CD4-positive, alpha-beta T cell (primary cell): ENCODE results near the gene PIANP. TPM values are rescaled to one million over a fixed set of nuclear protein-coding genes. Genes with fewer than 3 reads are reported as not detected.
A peak's percentile ranks its signal among the peaks of the same experiment; 100 is the strongest.

ENCODE experiments used
- ATAC-seq: fragments of 200-7000 bp; cut with Tn5 transposase; one replicate; pipeline ENCODE4 v1.10.0; 2022; ENCODE audit warnings: mild to moderate bottlenecking; ENCODE audit not compliant: poor library complexity
- CTCF ChIA-PET: fragments of 350-600 bp; sonication (Branson Sonifier 250); formaldehyde crosslinking; loops from one replicate; lab custom pipeline; 2021; ENCODE audit warnings: antibody characterized with exemption, inconsistent platforms; lab: Charles Lee
- POLR2A ChIA-PET: fragments of 350-600 bp; sonication (Branson Sonifier 250); formaldehyde crosslinking; loops from one replicate; lab custom pipeline; 2021; ENCODE audit warnings: antibody characterized with exemption, inconsistent platforms; lab: Charles Lee
- DNase-seq, 14 experiments: peaks; one replicate each; pipeline ENCODE4 v3.0.0-alpha.2; 2013 to 2020; ENCODE audit warnings: mixed read lengths in 2 of 14
- H3K27ac ChIP-seq, 2 donors: one replicate each; pipeline versions ENCODE4 v1.5.1 to v1.7.0; 2013; ENCODE audit warnings: low read length in 2 of 2, low read depth in 1 of 2, mild to moderate bottlenecking in 1 of 2
- H3K27me3 ChIP-seq, 2 experiments: 1 replicate in 1 of 2; 2 replicates in 1 of 2; pipeline versions ENCODE4 v1.6.1 to v1.7.0; 2013; ENCODE audit warnings: low read length in 2 of 2, control low read depth in 1 of 2, mild to moderate bottlenecking in 1 of 2, moderate library complexity in 1 of 2; ENCODE audit not compliant: insufficient read depth in 2 of 2, control insufficient read depth in 1 of 2
- H3K36me3 ChIP-seq: one replicate; pipeline ENCODE4 v1.6.1; 2013; ENCODE audit warnings: low read length, control low read depth; ENCODE audit not compliant: insufficient read depth
- H3K4me1 ChIP-seq: one replicate; pipeline ENCODE4 v1.6.1; 2013; ENCODE audit warnings: low read length, control low read depth; ENCODE audit not compliant: insufficient read depth
- H3K4me3 ChIP-seq: one replicate; pipeline ENCODE4 v1.5.1; 2013; ENCODE audit warnings: mild to moderate bottlenecking, low read length, moderate library complexity
- H3K9me3 ChIP-seq, 2 experiments: 1 replicate in 1 of 2; 2 replicates in 1 of 2; pipeline versions ENCODE4 v1.6.1 to v1.7.0; 2013; ENCODE audit warnings: low read length in 2 of 2, mild to moderate bottlenecking in 2 of 2, control low read depth in 1 of 2, moderate library complexity in 1 of 2; ENCODE audit not compliant: control insufficient read depth in 1 of 2, insufficient read depth in 1 of 2
- H3K27ac Mint-ChIP-seq: one replicate; pipeline ENCODE4 v1.8.0; 2020; ENCODE audit warnings: mixed read lengths
- H3K27me3 Mint-ChIP-seq: one replicate; pipeline ENCODE4 v1.8.0; 2021; ENCODE audit warnings: mixed read lengths
- H3K36me3 Mint-ChIP-seq: one replicate; pipeline ENCODE4 v1.8.0; 2021; ENCODE audit warnings: low read depth, mixed read lengths
- H3K4me1 Mint-ChIP-seq: one replicate; pipeline ENCODE4 v1.8.0; 2021; ENCODE audit warnings: low read depth, mixed read lengths
- H3K4me3 Mint-ChIP-seq: one replicate; pipeline ENCODE4 v1.8.0; 2020; ENCODE audit warnings: mild to moderate bottlenecking, mixed read lengths
- H3K9me3 Mint-ChIP-seq: one replicate; pipeline ENCODE4 v1.8.0; 2020; ENCODE audit warnings: mixed read lengths
- intact Hi-C, 2 experiments: fragments of 100-400 bp; cut with DNase I in 1 of 2; cut with micrococcal nuclease in 1 of 2; formaldehyde crosslinking; loops; one replicate each; pipeline versions ENCODE4 v1.15.1 to v1.9.0; 2023 to 2025; cut with DNase I, micrococcal nuclease
- total RNA-seq, 174 experiments: library from RNA in 2 of 174; stranded (reverse) in 2 of 174; gene quantifications; one replicate each; pipeline ENCODE4 v1.2.3 and lab custom pipeline; 2021 to 2026
- TF ChIP-seq, protein P1 (sequence below): fragments of 200-600 bp; IDR thresholded peaks from one replicate; pipeline ENCODE4 v1.8.0; 2022; ENCODE audit warnings: antibody characterized with exemption, mild to moderate bottlenecking

The PIANP gene
- total RNA-seq, 2 experiments from 2014 or later: 0.87 to 0.99 TPM

DNA sequence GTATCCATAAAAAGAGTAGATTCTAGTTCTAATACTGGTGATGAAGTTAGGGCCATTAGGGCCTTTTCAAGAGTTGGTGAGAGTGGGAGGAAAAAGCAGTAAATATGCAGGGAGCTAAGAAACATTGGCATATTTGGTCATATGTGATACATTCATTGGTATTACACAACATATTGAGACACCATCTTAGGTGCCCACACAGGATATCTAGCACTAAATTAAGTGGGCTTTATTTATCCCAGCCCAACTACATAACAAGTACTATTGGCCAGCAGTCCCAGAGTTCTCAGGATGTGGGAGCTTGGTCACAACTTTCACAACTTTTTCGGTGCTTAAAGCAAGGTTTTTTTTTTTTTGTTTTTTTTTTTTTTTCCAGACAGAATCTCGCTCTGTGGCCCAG lies 35.7 kb downstream of the PIANP start:
- Histone ChIP-seq H3K27ac (no peak overlapping the region), H3K27me3 (no peaks in the 10 kb centered on the region), H3K4me1 (peaks cover 17% of the 10 kb centered on the region), H3K4me3 (no peak overlapping the region), H3K36me3 (peaks cover 33% of the 10 kb centered on the region), H3K9me3 (no peaks in the 10 kb centered on the region)
- no peaks in the 10 kb centered on the region for H3K9me3 Mint-ChIP-seq
- H3K27me3 Mint-ChIP-seq: no peaks in the 10 kb centered on the region
- intact Hi-C loops: loop anchor here in 1 of 2 experiments (5.0 kb wide), 3 partner anchors 48 to 187 kb away; partner anchors contain the start of genes CDCA3, MRPL51, NCAPD2 and USP5
- peaks cover 59% of the 10 kb centered on the region for H3K36me3 Mint-ChIP-seq
- ChIA-PET CTCF (interaction anchor here (0.6 to 1.7 kb wide), 3 partner anchors 15 to 25 kb away, joined by 3 to 7 read pairs (median 3); partner anchors contain the start of gene ZNF384), POLR2A (interaction anchor here (5.3 kb wide), 1 partner anchor 24 kb away, joined by 37 read pairs; the partner anchor contains the start of gene ZNF384)
- no peak for ATAC-seq
- DNase-seq: no peak
- no peak overlapping the region for H3K4me3 Mint-ChIP-seq
- TF ChIP-seq, protein P1, sequence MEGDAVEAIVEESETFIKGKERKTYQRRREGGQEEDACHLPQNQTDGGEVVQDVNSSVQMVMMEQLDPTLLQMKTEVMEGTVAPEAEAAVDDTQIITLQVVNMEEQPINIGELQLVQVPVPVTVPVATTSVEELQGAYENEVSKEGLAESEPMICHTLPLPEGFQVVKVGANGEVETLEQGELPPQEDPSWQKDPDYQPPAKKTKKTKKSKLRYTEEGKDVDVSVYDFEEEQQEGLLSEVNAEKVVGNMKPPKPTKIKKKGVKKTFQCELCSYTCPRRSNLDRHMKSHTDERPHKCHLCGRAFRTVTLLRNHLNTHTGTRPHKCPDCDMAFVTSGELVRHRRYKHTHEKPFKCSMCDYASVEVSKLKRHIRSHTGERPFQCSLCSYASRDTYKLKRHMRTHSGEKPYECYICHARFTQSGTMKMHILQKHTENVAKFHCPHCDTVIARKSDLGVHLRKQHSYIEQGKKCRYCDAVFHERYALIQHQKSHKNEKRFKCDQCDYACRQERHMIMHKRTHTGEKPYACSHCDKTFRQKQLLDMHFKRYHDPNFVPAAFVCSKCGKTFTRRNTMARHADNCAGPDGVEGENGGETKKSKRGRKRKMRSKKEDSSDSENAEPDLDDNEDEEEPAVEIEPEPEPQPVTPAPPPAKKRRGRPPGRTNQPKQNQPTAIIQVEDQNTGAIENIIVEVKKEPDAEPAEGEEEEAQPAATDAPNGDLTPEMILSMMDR: no peak
- peak overlapping the region; percentile 81 for H3K27ac Mint-ChIP-seq
- H3K4me1 Mint-ChIP-seq: peaks cover 24% of the 10 kb centered on the region

DNA sequence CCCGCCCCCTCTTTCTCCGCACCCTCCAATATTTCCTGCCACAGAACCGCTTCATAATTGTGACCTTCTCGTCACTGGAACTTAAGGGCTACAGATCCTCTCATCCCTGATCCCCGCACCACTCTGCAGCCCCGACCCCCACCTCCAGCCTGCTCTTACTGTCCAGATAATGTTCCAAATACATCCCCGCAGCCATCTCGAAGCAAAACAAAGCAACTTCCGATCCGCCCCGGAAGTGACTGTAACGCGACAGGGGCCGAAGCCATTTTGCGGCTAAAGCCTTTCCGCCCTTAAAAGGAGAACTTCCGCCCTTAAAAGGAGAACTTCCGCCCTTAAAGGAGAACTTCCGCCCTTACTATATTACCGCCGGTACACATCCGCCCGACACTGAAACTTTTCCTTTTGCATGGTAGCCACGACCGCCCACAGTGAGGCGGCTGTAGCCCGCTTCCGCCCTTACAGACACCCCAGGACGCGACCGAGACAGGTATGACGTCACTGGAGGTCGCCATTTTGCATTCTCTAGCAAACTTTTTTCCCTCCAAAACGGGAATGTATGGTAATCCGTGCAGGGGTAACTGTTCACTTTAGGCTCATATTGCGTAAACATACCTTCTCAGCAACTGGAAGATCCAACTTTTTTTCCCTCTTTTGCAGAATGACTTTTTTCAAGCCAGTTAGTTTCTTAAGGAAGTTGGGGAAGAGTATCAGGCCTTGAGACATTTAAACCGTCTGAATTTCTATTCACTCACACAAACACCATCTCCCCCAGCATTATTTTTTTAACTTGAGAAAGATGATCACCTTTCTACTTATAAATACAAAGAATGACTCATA lies 37.5 kb downstream of the PIANP start, which contains the start of gene ING4:
TSS of gene ING4 (minus strand) at position 214 of the 837 bp plus-strand sequence. CDS start at position 196, 18 bp downstream.
- no peaks in the 10 kb centered on the region for H3K27me3 Mint-ChIP-seq
- DNase-seq: peak; percentile 88 to 99 (median 94)
- no peaks in the 10 kb centered on the region for H3K9me3 Mint-ChIP-seq
- H3K4me3 ChIP-seq: peak within 1 kb of the TSS; percentile 82
- CTCF ChIA-PET: interaction anchor here (0.9 to 1.7 kb wide), 3 partner anchors 21 to 57 kb away, joined by 3 to 7 read pairs (median 4); partner anchors contain the start of gene ZNF384
- H3K4me1 ChIP-seq: peaks cover 29% of the 10 kb centered on the region
- H3K9me3 ChIP-seq: no peaks in the 10 kb centered on the region
- H3K36me3 Mint-ChIP-seq: peaks cover 52% of the 10 kb centered on the region
- peak within 1 kb of the TSS; percentile 79 to 89 for H3K27ac ChIP-seq
- peak within 1 kb of the TSS; percentile 91 for H3K27ac Mint-ChIP-seq
- peaks cover 25% of the 10 kb centered on the region for H3K36me3 ChIP-seq
- POLR2A ChIA-PET: interaction anchor here (0.6 to 5.3 kb wide), 7 partner anchors 21 to 189 kb away, joined by 3 to 37 read pairs (median 4); partner anchors contain the start of genes COPS7A, USP5 and ZNF384
- ATAC-seq: peak; percentile 97
- peak within 1 kb of the TSS; percentile 95 for H3K4me3 Mint-ChIP-seq
- TF ChIP-seq, protein P1: no peak
- intact Hi-C loops: loop anchor here (1.0 to 5.0 kb wide), 10 partner anchors 26 to 189 kb away; partner anchors contain the start of genes COPS7A (in 2 of the 2), ZNF384 (in 2 of the 2), CDCA3 (in 1 of the 2) and MLF2 (in 1 of the 2)
- H3K27me3 ChIP-seq: no peaks in the 10 kb centered on the region
- H3K4me1 Mint-ChIP-seq: peaks cover 34% of the 10 kb centered on the region

DNA sequence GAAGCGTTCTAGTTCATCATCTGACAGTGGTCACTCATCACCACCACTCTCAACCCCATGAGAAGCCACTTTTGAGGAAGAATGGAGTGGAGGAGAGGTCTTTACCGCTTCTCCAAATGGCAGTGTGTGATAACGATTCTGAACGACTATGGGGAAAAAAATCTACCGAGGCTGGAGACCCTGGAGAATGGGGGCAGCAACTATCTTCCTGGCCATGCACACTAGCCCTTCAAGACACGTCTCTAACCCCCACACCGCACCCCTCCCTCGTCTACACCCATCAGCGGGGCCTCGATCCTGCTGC lies 38.1 kb downstream of the PIANP start:
- Histone ChIP-seq H3K4me1 (peaks cover 29% of the 10 kb centered on the region), H3K27me3 (no peaks in the 10 kb centered on the region), H3K4me3 (peak overlapping the region; percentile 82), H3K27ac (peak overlapping the region; percentile 79 to 89), H3K9me3 (no peaks in the 10 kb centered on the region), H3K36me3 (peaks cover 21% of the 10 kb centered on the region)
- ChIA-PET CTCF (no interaction called here), POLR2A (interaction anchor here (5.3 kb wide), 1 partner anchor 27 kb away, joined by 37 read pairs; the partner anchor contains the start of gene ZNF384)
- H3K9me3 Mint-ChIP-seq: no peaks in the 10 kb centered on the region
- H3K4me1 Mint-ChIP-seq: peaks cover 34% of the 10 kb centered on the region
- no peaks in the 10 kb centered on the region for H3K27me3 Mint-ChIP-seq
- peaks cover 50% of the 10 kb centered on the region for H3K36me3 Mint-ChIP-seq
- peak overlapping the region; percentile 95 for H3K4me3 Mint-ChIP-seq
- TF ChIP-seq, protein P1: no peak
- H3K27ac Mint-ChIP-seq: peak overlapping the region; percentile 91
- peak; percentile 55 for ATAC-seq
- intact Hi-C loops: loop anchor here (2.0 to 5.0 kb wide), 6 partner anchors 30 to 190 kb away; partner anchors contain the start of genes CDCA3 (in 1 of the 2), COPS7A (in 1 of the 2), MRPL51 (in 1 of the 2) and NCAPD2 (in 1 of the 2)
- DNase-seq: no peak
